Activated CD4-positive, alpha-beta T cell treated with anti-CD3 and anti-CD28 coated beads for 1 hour (primary cell): ENCODE results near the gene QKI.
"Not testable (repeated sequence)": the region's sequence is repeated elsewhere in the genome, so short reads cannot be mapped to it uniquely, and the experiment has no call there.

ENCODE experiments used
- DNase-seq: peaks from one replicate; pipeline ENCODE4 v3.0.0-alpha.2; 2020

QKI gene

GRCh38 chr6:163415620-163416556 is 1.4 kb downstream of the QKI start:
- DNase-seq = no peak

GRCh38 chr6:163416557-163417253 is 2.2 kb downstream of the QKI start:
- no peak for DNase-seq

- no peak for DNase-seq
Observed at GRCh38 chr6:163417595-163417994, 3.1 kb downstream of the QKI start.

GRCh38 chr6:163418311-163419029 is 4.0 kb downstream of the QKI start:
- DNase-seq = no peak

- no peak for DNase-seq
Observed at GRCh38 chr6:163419413-163420288, 5.1 kb downstream of the QKI start.

GRCh38 chr6:163420289-163420614 is 5.7 kb downstream of the QKI start:
- DNase-seq = no peak

- DNase-seq = no peak
Observed at GRCh38 chr6:163422550-163422949, 8.0 kb downstream of the QKI start.

- no peak for DNase-seq
Observed at GRCh38 chr6:163423696-163424095, 9.2 kb downstream of the QKI start.

- no peak for DNase-seq
Observed at GRCh38 chr6:163427498-163428254, 13.2 kb downstream of the QKI start.

GRCh38 chr6:163428373-163428772 is 13.9 kb downstream of the QKI start:
- no peak for DNase-seq

GRCh38 chr6:163429858-163430448 is 15.4 kb downstream of the QKI start:
- DNase-seq = no peak

- DNase-seq = no peak
Observed at GRCh38 chr6:163432300-163432699, 17.8 kb downstream of the QKI start.

- DNase-seq = not testable (repeated sequence)
Observed at GRCh38 chr6:163433486-163433885, 19.0 kb downstream of the QKI start.

- DNase-seq = no peak
Observed at GRCh38 chr6:163435023-163435422, 20.5 kb downstream of the QKI start.

- no peak for DNase-seq
Observed at GRCh38 chr6:163436843-163437242, 22.3 kb downstream of the QKI start.

GRCh38 chr6:163437466-163437865 is 22.9 kb downstream of the QKI start:
- DNase-seq = no peak

- no peak for DNase-seq
Observed at GRCh38 chr6:163438298-163438939, 23.9 kb downstream of the QKI start.

GRCh38 chr6:163438940-163439335 is 24.4 kb downstream of the QKI start:
- DNase-seq = no peak

- not testable (repeated sequence) for DNase-seq
Observed at GRCh38 chr6:163439390-163439789, 24.9 kb downstream of the QKI start.

GRCh38 chr6:163439997-163440396 is 25.5 kb downstream of the QKI start:
- no peak for DNase-seq

- DNase-seq = no peak
Observed at GRCh38 chr6:163442336-163442735, 27.8 kb downstream of the QKI start.
